SU-DHL-6 (cell line): ENCODE results near the gene MGAT5.

Experiments
- H2AFZ ChIP-seq: fragments of 200-600 bp; sonication (generic); 2 replicates; pipeline ENCODE4 v1.6.1; 2014; ENCODE audit warnings: low read depth, mild to moderate bottlenecking, moderate library complexity, mixed read lengths, antibody characterized with exemption, low read length; ENCODE audit not compliant: severe bottlenecking
- H3F3A ChIP-seq: fragments of 200-600 bp; shearing (Covaris generic); 2 replicates; pipeline ENCODE4 v1.6.0; 2016; ENCODE audit warnings: antibody characterized with exemption, mild to moderate bottlenecking; ENCODE audit not compliant: insufficient read depth
- H3K27ac ChIP-seq: fragments of 200-600 bp; sonication (generic); 2 replicates; pipeline ENCODE4 v1.5.1; 2016; ENCODE audit warnings: low read depth, mild to moderate bottlenecking, low read length, moderate library complexity, mixed read lengths
- H3K27me3 ChIP-seq: fragments of 200-600 bp; sonication (generic), shearing (Covaris generic); 2 replicates; pipeline ENCODE4 v1.6.0; 2014; ENCODE audit warnings: mild to moderate bottlenecking, low read length
- H3K36me3 ChIP-seq: fragments of 200-600 bp; sonication (generic); 2 replicates; pipeline ENCODE4 v1.6.1; 2014; ENCODE audit warnings: mild to moderate bottlenecking, low read length, mixed read lengths
- H3K4me2 ChIP-seq: fragments of 300-600, 200-600 bp; shearing (Covaris generic), sonication (generic); 2 replicates; pipeline ENCODE4 v1.6.0; 2014; ENCODE audit warnings: low read length, low read depth, mild to moderate bottlenecking; ENCODE audit not compliant: poor library complexity, severe bottlenecking
- H3K4me3 ChIP-seq: fragments of 200-600 bp; sonication (generic); 2 replicates; pipeline ENCODE4 v1.5.1; 2014; ENCODE audit warnings: antibody characterized with exemption, low read length, mild to moderate bottlenecking, mixed read lengths; ENCODE audit not compliant: insufficient read depth, poor library complexity, severe bottlenecking
- H3K79me2 ChIP-seq: fragments of 200-600 bp; sonication (generic); 2 replicates; pipeline ENCODE4 v1.6.1; 2014; ENCODE audit warnings: mild to moderate bottlenecking, low read length, moderate library complexity; ENCODE audit not compliant: insufficient read depth
- H3K9ac ChIP-seq: fragments of 200-600 bp; sonication (generic); 2 replicates; pipeline ENCODE4 v1.7.0; 2014; ENCODE audit warnings: mild to moderate bottlenecking, low read length
- H3K9me2 ChIP-seq: fragments of 200-600 bp; sonication (generic); replicated peaks from 2 replicates; pipeline ENCODE4 v1.6.1; 2014; ENCODE audit warnings: low read length; ENCODE audit not compliant: insufficient read depth
- H3K9me3 ChIP-seq: fragments of 200-600 bp; sonication (generic); 2 replicates; pipeline ENCODE4 v1.6.1; 2014; ENCODE audit warnings: low read length, mixed read lengths; ENCODE audit not compliant: insufficient read depth
- H4K20me1 ChIP-seq: fragments of 200-600 bp; sonication (generic); 2 replicates; pipeline ENCODE4 v1.6.1; 2014; ENCODE audit warnings: low read depth, mild to moderate bottlenecking, antibody characterized with exemption, low read length, moderate library complexity, mixed read lengths
- CTCF ChIP-seq: fragments of 200-600 bp; sonication (generic); IDR thresholded peaks from one replicate; pipeline ENCODE4 v1.5.1; 2017; ENCODE audit warnings: antibody characterized with exemption, mild to moderate bottlenecking, low read length, moderate library complexity; ENCODE audit not compliant: insufficient read depth, poor library complexity, severe bottlenecking
- EZH2phosphoT487 ChIP-seq: fragments of 200-600 bp; sonication (generic), shearing (Covaris generic); conservative IDR thresholded peaks from 2 replicates; pipeline ENCODE4 v1.6.1; 2018; ENCODE audit warnings: mild to moderate bottlenecking, antibody characterized with exemption, low read length, moderate library complexity, mixed read lengths

MGAT5 gene

GRCh38 chr2:134231301-134231964 lies 22.4 kb upstream of the MGAT5 start:
- Histone ChIP-seq H3K9me2 (no peaks in the 10 kb centered on the region), H3K27ac (no peak overlapping the region), H3K9me3 (no peaks in the 10 kb centered on the region), H3K4me3 (no peak overlapping the region), H3K27me3 (no peaks in the 10 kb centered on the region), H3K36me3 (no peaks in the 10 kb centered on the region), H3K9ac (no peak overlapping the region), H3K4me2 (no peak overlapping the region), H4K20me1 (no peaks in the 10 kb centered on the region), H2AFZ (no peak overlapping the region), H3K79me2 (peaks cover 11% of the 10 kb centered on the region; the same call in 1 of the 2 replicates), H3F3A (0 out of 2 replicates have a peak, but pooled peaks cover 3% of the 10 kb centered on the region)
- TF ChIP-seq EZH2phosphoT487 (no peak), CTCF (no peak)

DNA sequence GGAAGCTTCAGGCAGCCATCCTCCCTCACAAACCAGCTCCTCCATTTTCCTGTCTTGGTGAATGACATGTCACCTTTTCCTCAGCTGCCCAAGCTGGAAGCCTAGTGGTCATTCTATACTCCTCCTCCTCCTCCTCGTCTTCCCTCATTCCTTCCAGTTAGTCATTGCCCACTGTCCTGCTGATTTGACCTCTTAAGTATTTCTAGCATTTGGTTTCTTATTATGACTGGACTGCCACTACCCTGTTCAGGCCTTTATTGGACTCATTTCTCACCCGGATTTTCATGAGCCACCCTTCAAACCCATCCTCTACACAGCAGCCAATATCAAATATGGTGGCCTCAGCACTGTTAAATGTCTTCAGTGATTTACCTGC lies 21.9 kb upstream of the MGAT5 start:
- H4K20me1 ChIP-seq, result no peaks in the 10 kb centered on the region
- H3K9ac ChIP-seq, result no peak overlapping the region
- TF ChIP-seq EZH2phosphoT487 (no peak), CTCF (no peak)
- H3K4me2 ChIP-seq, result peak overlapping the region; percentile 32
- H3F3A ChIP-seq, result 0 out of 2 replicates have a peak, but pooled peaks cover 3% of the 10 kb centered on the region
- H3K79me2 ChIP-seq, result peaks cover 11% of the 10 kb centered on the region; the same call in 1 of the 2 replicates
- no peaks in the 10 kb centered on the region for H3K36me3 ChIP-seq
- H3K9me2 ChIP-seq, result no peaks in the 10 kb centered on the region
- H3K27me3 ChIP-seq, result no peaks in the 10 kb centered on the region
- H3K27ac ChIP-seq, result no peak overlapping the region
- no peak overlapping the region for H3K4me3 ChIP-seq
- H2AFZ ChIP-seq, result no peak overlapping the region
- H3K9me3 ChIP-seq, result no peaks in the 10 kb centered on the region

DNA sequence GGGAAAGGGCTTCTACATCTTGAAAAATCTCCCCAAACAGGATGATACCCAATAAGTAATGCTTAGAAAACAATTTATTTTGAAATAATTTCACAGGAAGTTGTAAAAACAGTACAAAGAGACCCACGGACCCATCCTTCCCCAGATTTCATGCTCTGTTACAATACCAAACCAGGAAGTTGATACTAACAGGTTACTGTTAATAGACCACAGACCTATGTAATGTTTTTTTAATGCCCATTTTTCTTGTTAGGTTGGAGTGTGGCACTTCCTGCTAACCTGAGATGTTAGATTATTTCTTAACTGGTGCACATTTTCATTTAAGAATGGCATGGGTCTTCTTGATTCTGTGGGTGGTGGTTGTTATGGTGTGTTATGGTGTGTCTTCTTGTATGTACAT lies 21.4 kb upstream of the MGAT5 start:
- 0 out of 2 replicates have a peak, but pooled peaks cover 3% of the 10 kb centered on the region for H3F3A ChIP-seq
- H3K27ac ChIP-seq, result 0 out of 2 replicates have a peak overlapping the region, but pooled peaks have one; percentile 41
- peak overlapping the region; percentile 32 for H3K4me2 ChIP-seq
- H3K9ac ChIP-seq, result no peak overlapping the region
- H3K27me3 ChIP-seq, result no peaks in the 10 kb centered on the region
- no peak overlapping the region for H3K4me3 ChIP-seq
- H2AFZ ChIP-seq, result no peak overlapping the region
- H4K20me1 ChIP-seq, result no peaks in the 10 kb centered on the region
- no peaks in the 10 kb centered on the region for H3K9me2 ChIP-seq
- TF ChIP-seq EZH2phosphoT487 (no peak), CTCF (no peak)
- H3K9me3 ChIP-seq, result no peaks in the 10 kb centered on the region
- H3K36me3 ChIP-seq, result no peaks in the 10 kb centered on the region
- H3K79me2 ChIP-seq, result peaks cover 11% of the 10 kb centered on the region; the same call in 1 of the 2 replicates
